ENCODE data around the gene FBXW8. TPM values are rescaled to one million over a fixed set of nuclear protein-coding genes. Genes with fewer than 3 reads are reported as not detected.

The FBXW8 gene
- total and polyA plus RNA-seq, 4 donors = 1.9 to 7.1 (median 4.9) TPM

DNA sequence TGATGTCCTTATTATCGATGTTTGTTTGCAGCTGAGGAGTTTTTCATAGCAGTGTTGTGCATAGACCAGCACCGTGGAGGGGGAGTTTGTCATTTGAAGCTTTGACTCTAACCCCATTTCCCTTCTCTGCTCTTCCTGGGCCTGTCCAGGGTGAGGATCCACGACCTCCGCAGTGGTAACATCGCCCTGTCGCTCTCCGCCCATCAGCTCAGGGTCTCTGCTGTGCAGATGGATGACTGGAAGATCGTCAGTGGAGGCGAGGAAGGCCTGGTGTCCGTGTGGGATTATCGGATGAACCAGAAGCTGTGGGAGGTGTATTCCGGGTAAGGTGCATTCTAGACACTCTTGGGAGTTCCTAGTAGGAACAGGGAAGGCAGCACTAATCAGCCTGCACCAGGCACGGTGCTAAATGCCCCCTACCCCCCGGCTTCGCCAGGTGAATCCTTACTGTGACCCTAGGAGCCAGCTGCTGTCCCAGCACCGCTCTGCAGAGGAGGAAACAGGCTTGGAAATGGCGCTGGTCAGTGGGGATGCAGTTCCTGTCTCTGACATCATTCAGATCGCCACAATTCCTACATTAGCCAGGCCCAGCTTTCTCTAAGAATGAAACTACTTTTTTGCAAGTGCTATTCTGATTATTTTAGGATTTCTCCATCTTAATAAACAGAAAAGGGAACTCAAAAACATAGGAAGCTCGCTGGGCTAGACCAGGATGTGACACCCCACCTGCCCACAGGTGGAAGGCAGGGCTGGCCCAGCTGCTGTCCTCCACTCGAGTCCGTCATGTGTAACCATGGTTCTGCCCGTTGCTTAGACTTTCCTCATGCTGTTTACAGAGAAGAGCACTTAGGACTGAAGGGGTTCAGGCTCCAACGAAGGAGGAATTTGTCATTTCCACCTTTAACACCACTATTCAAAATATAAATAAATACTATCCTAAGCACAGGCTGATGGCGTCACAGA is 113.5 kb downstream of the FBXW8 start:
- peaks cover 0 to 4% (median 0%) of the 10 kb centered on the region in 4 donors for H3K4me1 ChIP-seq (ENCODE audit: control insufficient read depth in 4 of 4, insufficient read depth in 4 of 4, low read length in 3 of 4)
- TF ChIP-seq, protein P1, sequence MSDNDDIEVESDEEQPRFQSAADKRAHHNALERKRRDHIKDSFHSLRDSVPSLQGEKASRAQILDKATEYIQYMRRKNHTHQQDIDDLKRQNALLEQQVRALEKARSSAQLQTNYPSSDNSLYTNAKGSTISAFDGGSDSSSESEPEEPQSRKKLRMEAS (IDR thresholded peaks at IDR 0.05) = no peak
- no peak for TF ChIP-seq SP1 (IDR thresholded peaks at IDR 0.05)
- DNase-seq (ENCODE audit: low spot score) = no peak
- H3K27ac ChIP-seq (ENCODE audit: low read depth in 1 of 2, low read length in 2 of 2) = no peak overlapping the region
- H3K27me3 ChIP-seq (ENCODE audit: control insufficient read depth in 4 of 4, insufficient read depth in 4 of 4, low read length in 3 of 4) = no peaks in the 10 kb centered on the region
- 94% methylated on average over 24 of the region's 24 CpGs for WGBS
- H3K36me3 ChIP-seq (ENCODE audit: control insufficient read depth in 4 of 4, insufficient read depth in 3 of 4, low read depth in 1 of 4, low read length in 3 of 4) = peaks cover 6 to 49% (median 23%) of the 10 kb centered on the region in 4 donors
- no peaks in the 10 kb centered on the region for H3K9me3 ChIP-seq (ENCODE audit: control insufficient read depth in 4 of 4, low read length in 3 of 4)
- H3K9ac ChIP-seq (ENCODE audit: low read depth in 1 of 2, low read length in 2 of 2) = no peak overlapping the region
- no peak overlapping the region for H3K4me3 ChIP-seq (ENCODE audit: low read depth in 1 of 3, low read length in 3 of 3)

DNA sequence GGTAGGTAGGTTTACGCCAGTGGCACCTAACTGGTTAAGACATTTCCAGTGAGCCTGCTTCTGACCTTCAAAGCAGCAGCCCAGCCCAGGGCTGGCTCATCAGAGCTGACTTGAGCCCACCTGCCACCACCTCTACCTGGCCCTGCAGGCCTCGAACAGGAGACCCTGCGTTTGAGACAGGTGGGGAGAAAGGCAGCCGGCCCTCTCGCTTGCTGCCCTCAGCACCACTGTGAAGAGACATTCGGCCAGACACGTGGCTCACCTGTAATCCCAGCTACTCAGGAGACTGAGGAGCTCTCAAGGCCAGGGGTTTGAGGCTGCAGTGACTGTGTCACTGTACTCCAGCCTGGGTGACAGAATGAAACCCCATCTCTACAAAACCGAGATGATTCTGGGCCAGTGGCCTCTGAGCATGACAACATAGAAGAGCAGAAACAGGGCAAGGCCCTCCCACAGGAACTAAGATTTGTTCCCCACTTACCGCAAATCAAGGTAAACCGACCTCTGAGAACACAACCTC is 114.3 kb downstream of the FBXW8 start:
- H3K27ac ChIP-seq (ENCODE audit: low read depth in 1 of 2, low read length in 2 of 2) = no peak overlapping the region
- no peak for DNase-seq (ENCODE audit: low spot score)
- WGBS = 90% methylated on average over 10 of the region's 10 CpGs

DNA sequence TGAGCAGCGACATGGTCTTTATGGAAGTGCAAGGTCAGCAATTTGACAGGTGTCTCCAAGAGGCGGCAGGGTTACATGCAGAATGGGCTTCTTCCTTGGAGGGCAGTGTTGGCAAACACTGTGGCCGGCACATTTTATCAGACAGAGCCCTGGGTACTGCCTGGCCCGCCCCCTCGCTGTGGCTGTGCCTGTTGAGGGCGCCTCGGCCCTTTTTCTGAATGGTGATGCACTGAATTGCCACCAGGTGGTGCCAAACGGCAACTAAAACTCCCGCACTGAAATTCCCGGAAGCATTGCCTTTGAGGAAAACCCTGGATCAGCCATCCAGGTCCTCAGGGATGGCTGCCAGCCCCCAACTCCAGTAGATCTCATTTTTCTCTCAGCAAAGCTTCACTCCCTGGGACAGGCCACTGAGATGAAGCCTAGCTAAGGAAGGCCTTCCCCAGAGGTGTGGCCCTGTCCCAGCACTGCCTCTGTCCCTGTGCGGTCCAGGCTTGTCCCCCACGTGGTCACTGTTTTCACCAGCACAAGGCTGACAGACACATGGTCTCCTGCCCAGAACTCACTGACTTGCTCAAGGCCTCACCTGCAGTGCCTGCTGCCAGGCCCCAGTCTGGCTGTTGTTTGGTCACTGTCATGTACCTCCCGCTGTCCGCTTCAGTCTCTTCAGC is 114.9 kb downstream of the FBXW8 start:
- H3K27ac ChIP-seq (ENCODE audit: low read depth in 1 of 2, low read length in 2 of 2) = no peak overlapping the region
- no peak overlapping the region for H3K4me3 ChIP-seq (ENCODE audit: low read depth in 1 of 3, low read length in 3 of 3)
- H3K4me1 ChIP-seq (ENCODE audit: control insufficient read depth in 4 of 4, insufficient read depth in 4 of 4, low read length in 3 of 4) = peaks cover 0 to 4% (median 0%) of the 10 kb centered on the region in 4 donors
- H3K9me3 ChIP-seq (ENCODE audit: control insufficient read depth in 4 of 4, low read length in 3 of 4) = no peaks in the 10 kb centered on the region
- no peaks in the 10 kb centered on the region for H3K27me3 ChIP-seq (ENCODE audit: control insufficient read depth in 4 of 4, insufficient read depth in 4 of 4, low read length in 3 of 4)
- no peak overlapping the region for H3K9ac ChIP-seq (ENCODE audit: low read depth in 1 of 2, low read length in 2 of 2)
- WGBS = 52% methylated on average over 14 of the region's 14 CpGs
- TF ChIP-seq, protein P2, sequence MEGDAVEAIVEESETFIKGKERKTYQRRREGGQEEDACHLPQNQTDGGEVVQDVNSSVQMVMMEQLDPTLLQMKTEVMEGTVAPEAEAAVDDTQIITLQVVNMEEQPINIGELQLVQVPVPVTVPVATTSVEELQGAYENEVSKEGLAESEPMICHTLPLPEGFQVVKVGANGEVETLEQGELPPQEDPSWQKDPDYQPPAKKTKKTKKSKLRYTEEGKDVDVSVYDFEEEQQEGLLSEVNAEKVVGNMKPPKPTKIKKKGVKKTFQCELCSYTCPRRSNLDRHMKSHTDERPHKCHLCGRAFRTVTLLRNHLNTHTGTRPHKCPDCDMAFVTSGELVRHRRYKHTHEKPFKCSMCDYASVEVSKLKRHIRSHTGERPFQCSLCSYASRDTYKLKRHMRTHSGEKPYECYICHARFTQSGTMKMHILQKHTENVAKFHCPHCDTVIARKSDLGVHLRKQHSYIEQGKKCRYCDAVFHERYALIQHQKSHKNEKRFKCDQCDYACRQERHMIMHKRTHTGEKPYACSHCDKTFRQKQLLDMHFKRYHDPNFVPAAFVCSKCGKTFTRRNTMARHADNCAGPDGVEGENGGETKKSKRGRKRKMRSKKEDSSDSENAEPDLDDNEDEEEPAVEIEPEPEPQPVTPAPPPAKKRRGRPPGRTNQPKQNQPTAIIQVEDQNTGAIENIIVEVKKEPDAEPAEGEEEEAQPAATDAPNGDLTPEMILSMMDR (IDR thresholded peaks at IDR 0.05; ENCODE audit: low read depth, low read length, missing input control) = peak; percentile 81
- TF ChIP-seq YY1 (IDR thresholded peaks at IDR 0.05) (no peak), RXRA (IDR thresholded peaks at IDR 0.05) (no peak), HNF4A (conservative IDR thresholded peaks at IDR 0.05) (no peak), RAD21 (IDR thresholded peaks at IDR 0.05) (peak; percentile 89 to 90)
- TF ChIP-seq, protein P3, sequence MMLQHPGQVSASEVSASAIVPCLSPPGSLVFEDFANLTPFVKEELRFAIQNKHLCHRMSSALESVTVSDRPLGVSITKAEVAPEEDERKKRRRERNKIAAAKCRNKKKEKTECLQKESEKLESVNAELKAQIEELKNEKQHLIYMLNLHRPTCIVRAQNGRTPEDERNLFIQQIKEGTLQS (IDR thresholded peaks at IDR 0.05) = no peak
- H3K36me3 ChIP-seq (ENCODE audit: control insufficient read depth in 4 of 4, insufficient read depth in 3 of 4, low read depth in 1 of 4, low read length in 3 of 4) = peaks cover 10 to 50% (median 21%) of the 10 kb centered on the region in 4 donors
- peak; percentile 76 for DNase-seq (ENCODE audit: low spot score)

More for the DNA sequence above, 114.3 kb downstream of the FBXW8 start:
- TF ChIP-seq RXRA (IDR thresholded peaks at IDR 0.05) (no peak), SP1 (IDR thresholded peaks at IDR 0.05) (no peak), FOXA2 (IDR thresholded peaks at IDR 0.05) (no peak), RAD21 (IDR thresholded peaks at IDR 0.05) (no peak), YY1 (IDR thresholded peaks at IDR 0.05) (no peak), FOXA1 (IDR thresholded peaks at IDR 0.05) (no peak)
- TF ChIP-seq, protein P2 (IDR thresholded peaks at IDR 0.05; ENCODE audit: low read depth, low read length, missing input control) = no peak
- Histone ChIP-seq H3K9ac (ENCODE audit: low read depth in 1 of 2, low read length in 2 of 2) (no peak overlapping the region), H3K9me3 (ENCODE audit: control insufficient read depth in 4 of 4, low read length in 3 of 4) (no peaks in the 10 kb centered on the region), H3K27me3 (ENCODE audit: control insufficient read depth in 4 of 4, insufficient read depth in 4 of 4, low read length in 3 of 4) (no peaks in the 10 kb centered on the region), H3K4me1 (ENCODE audit: control insufficient read depth in 4 of 4, insufficient read depth in 4 of 4, low read length in 3 of 4) (peaks cover 0 to 4% (median 0%) of the 10 kb centered on the region in 4 donors), H3K36me3 (ENCODE audit: control insufficient read depth in 4 of 4, insufficient read depth in 3 of 4, low read depth in 1 of 4, low read length in 3 of 4) (peaks cover 7 to 52% (median 22%) of the 10 kb centered on the region in 4 donors), H3K4me3 (ENCODE audit: low read depth in 1 of 3, low read length in 3 of 3) (no peak overlapping the region)

Measured in liver (tissue), 9 donors.